Sciatic nerve (tissue), 2 donors: ENCODE data around the gene MS4A12. TPM values are rescaled to one million over a fixed set of nuclear protein-coding genes. Genes with fewer than 3 reads are reported as not detected.
"Not testable (repeated sequence)": the region's sequence is repeated elsewhere in the genome, so short reads cannot be mapped to it uniquely, and the experiment has no call there.

Source experiments
- ATAC-seq: fragments of 200-7000 bp; cut with Tn5 transposase; one replicate; pipeline ENCODE4 v1.9.1; 2020; ENCODE audit warnings: mild to moderate bottlenecking, moderate library complexity
- DNase-seq: peaks from one replicate; pipeline ENCODE4 v3.0.0-alpha.2; 2020; ENCODE audit warnings: low spot score
- intact Hi-C: fragments of 100-400 bp; cut with DNase I; formaldehyde crosslinking; loops from one replicate; pipeline ENCODE4 v1.14.2; 2022
- total RNA-seq: library from RNA; stranded (reverse); fragmentation: NEBNext Ultra II Directional; extraction: Animal tissue kit (Norgen Biotek cat#: 25700); gene quantifications from one replicate; pipeline ENCODE4 v1.2.1, GENCODE V29; 2021
- donor health status: DM: no; HTN: no; CAD: no.
- donor health status: DM: no; HTN: no; CAD: no.

Gene MS4A12
- total RNA-seq, 1 donor from 2014 or later: not detected

DNA sequence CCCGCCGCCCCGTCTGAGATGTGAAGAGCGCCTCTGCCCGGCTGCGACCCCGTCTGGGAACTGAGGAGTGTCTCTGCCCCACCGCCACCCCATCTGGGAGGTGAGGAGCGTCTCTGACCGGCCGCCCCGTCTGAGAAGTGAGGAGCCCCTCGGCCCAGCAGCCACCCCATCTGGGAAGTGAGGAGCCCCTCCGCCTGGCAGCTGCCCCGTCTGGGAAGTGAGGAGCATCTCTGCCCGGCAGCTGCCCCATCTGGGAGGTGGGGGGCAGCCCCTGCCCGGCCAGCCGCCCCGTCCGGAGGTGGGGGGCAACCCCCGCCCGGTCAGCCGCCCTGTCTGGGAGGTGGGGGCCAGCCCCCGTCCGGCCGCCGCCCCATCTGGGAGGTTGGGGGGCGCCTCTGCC, 17.6 kb downstream of the MS4A12 start:
- intact Hi-C loops, DNase-seq, ATAC-seq: not testable (repeated sequence)

DNA sequence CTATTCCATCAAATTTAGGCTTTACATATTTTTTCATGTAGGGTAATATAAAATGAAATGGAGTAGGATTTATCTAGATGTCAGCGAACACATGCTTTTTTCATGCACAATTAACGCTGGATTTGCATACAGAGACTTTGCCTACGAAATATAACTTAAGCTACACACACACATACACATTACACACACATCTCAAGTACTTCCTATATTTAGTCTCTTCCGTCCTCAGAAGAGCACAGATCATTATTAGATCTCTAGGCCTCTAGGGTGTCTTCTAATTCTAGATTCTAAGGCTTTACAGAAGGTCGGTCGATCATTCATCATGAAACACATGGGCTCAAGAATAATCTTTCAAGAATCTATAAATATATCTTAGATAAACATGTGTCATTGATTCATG, 18.8 kb downstream of the MS4A12 start:
- intact Hi-C loops: no loop called here
- no peak for DNase-seq
- ATAC-seq: no peak

DNA sequence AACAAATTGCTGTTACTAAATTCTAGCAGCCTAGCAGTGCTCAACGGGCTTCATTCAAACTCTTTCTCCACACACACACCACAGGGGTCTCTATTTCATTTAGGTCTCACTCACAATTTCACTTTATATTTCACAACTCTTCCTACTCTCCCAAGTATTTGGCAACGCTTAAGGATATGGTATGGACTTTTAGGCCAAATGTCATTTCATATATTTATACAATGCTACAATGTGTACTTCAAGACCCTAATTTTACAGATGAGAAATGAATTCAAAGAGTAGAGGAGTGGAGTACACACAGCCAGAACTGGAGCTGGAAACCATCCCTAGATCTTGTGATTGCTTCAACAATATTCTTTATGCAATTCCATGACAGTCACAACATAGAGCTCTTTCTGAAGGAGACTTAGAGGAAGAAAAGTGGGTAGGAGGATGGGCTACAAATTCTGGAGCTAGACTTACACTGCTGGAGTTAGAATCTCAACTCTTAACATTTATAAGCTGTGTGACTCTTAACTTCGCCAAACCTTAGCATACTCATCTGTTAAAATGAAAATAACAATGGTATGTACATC, 20.2 kb downstream of the MS4A12 start:
- no peak for ATAC-seq
- intact Hi-C loops: no loop called here

DNA sequence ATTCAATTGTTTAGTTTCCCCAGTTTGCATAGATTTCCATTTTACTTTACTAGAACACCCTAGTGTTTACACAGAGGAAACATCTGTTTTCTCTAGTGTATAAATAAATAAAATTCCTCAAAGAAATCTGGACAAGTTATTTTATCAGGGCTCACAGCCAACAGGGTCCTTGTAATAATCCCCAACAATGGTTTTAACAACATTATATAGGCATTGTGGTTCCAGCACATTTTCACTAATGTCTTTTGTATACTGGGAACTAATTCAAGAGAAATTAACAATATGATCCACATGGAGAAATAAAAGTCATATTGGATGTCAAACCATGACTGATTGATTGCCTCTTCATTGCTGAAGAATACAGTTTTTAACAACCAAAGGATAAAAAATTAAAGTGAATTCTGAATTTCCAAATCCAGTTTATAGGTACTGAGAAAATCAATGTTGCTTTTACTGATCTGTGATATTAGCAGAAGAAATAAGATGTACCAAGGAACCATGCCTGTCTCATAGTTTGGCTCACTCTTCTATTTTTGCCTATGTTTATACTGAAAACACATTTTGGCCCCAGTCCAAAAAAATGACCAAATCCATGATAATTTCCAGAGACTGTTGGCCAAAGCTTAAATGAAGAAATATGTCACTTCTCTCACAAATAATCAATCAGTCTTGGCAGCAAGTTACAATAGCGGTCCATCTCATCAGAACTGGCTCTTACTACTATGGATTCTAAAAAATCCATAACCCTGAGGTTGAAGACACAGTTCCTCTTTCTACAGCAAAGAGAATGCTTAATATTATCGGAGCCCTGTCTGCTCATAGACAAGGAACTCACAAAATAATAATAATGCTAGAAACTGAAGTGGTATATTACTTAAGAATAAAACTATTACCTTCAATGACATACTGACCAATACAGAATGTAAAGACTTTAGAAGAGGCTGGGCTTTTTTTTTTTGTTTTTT, 21.2 kb downstream of the MS4A12 start:
- no peak for DNase-seq
- ATAC-seq: no peak
- intact Hi-C loops: no loop called here

More for the DNA sequence above, 20.2 kb downstream of the MS4A12 start:
- DNase-seq: no peak

DNA sequence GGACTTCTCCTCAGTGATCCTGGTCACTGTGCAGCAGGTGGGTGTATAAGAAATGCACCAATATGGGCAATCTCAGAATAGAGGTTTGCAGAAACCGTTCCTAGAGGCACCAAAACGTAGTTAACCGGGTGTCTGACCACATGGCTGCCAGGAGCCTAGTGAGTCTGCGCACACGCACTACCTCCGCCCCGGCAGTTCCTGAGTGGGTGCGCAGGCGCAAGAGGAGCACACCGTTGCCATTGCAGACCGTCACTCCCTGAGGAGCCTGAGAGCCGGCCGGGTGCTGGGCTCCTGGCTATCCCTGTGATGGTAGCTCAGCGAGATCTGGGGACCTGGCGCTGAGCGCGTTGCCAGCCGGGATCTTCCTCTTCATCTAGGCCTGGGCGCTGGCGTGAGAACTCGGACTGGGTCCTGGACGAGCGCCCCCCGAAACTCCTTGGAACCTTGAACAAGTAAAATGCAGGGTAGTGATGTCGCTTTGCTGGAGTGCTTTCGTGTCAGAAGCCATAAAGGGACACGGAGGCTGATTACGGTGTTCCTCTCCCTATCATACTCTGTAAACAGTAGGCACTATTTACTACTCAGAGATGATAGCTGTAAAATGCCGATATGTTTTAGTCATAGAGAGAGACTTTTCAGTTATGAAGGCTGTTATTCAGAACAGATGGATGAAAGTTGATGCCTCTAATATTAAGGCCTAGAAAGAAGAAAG, 22.7 kb downstream of the MS4A12 start, which contains the start of gene MS4A13:
Gene MS4A13, plus strand, starts transcription at position 249 of the 712 bp plus-strand sequence. CDS start 2,692 bp downstream, outside the sequence.
- intact Hi-C loops: no loop called here
- no peak for ATAC-seq
- DNase-seq: no peak

DNA sequence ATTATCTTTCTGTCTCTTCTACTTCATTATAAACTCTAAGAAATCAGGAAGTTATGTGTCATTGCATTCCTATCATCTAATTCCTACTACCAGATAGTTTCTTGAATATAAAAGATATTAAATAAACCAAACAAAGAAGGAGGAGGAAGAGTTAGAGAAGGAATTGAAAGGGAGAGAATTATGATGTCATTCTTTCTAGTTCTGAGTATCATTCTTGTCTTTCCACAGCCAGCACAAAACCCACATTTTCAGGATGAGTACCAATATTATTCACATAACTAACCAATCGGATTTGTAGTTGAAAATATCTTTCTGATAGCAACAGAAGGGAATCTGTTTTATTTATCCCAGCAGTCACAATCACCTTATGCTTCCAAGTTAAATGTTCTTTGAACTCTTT, 35.9 kb downstream of the MS4A12 start:
- intact Hi-C loops: no loop called here
- no peak for ATAC-seq
- DNase-seq: no peak

DNA sequence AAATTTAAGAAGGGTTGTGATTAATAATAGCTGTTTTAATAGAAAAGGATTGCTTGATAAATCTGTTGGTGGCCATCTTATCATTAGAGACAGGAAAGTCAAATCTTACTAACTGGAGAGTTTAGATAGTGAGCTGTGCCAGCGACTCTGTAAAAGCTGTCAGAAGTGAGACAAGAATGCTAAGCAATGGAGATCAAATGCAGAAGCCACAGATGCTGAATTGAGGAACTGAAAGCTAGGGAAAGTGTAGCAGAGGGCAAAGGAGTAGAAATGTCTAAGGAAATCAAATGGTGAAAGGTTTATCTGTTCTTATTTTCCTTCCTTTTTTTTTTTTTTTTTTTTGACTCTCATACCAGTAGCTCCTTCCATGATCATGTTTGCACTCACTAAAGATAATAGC, 36.4 kb downstream of the MS4A12 start:
- DNase-seq (no peak), ATAC-seq (no peak)
- intact Hi-C loops: no loop called here

DNA sequence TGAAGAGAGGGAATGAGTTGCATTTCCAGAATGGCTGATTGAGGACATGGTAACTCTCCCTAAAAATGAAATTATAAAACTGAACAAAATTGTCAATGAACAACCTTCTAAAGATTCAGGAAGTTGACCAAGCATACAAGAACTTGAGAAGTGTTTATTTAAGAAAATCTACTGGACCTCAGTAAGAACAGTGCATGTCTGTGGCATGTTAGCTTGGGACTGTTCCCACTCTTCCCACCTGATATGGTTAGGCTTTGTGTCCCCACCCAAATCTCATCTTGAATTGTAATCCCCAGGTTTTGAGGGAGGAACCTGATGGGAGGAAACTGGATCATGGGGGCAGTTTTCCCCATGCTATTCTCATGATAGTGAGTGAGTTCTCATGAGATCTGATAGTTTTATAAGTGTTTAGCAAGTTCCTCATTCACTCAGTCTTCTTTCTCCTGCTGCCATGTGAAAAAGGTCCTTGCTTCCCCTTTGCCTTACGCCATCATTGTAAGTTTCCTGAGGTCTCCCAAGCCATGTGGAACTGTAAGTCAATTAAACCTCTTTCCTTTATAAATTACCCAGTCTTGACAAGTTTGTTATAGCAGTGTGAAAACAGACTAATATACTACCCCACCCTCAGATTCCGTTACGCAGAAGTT, 38.0 kb downstream of the MS4A12 start:
- DNase-seq (no peak), ATAC-seq (no peak)
- intact Hi-C loops: no loop called here

DNA sequence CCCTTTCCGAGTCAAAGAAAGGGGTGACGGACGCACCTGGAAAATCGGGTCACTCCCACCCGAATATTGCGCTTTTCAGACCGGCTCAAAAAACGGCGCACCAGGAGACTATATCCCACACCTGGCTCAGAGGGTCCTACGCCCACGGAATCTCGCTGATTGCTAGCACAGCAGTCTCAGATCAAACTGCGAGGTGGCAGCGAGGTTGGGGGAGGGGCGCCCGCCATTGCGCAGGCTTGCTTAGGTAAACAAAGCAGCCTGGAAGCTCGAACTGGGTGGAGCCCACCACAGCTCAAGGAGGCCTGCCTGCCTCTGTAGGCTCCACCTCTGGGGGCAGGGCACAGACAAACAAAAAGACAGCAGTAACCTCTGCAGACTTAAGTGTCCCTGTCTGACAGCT, 39.8 kb downstream of the MS4A12 start:
- ATAC-seq, intact Hi-C loops: not testable (repeated sequence)
- peak; percentile 14 for DNase-seq

DNA sequence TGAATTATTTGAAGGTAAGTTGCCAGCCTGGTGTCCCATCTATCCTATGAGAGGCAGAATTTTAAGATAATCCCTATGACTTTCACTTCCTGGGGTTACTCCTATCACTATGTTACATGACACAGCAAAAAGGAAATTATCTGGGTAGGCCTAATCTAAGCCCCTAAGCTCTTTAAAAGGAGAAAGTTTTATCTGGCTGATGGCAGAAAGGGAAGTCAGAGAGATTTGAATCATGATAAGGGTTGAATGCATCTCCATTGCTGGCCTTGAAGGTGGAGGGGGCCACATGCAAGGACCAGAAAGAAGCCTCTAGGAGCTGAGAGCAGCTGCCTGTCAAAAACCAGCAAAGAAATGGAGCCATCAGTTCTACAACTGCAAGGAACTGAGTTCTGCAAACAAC, 46.0 kb downstream of the MS4A12 start:
- DNase-seq, ATAC-seq, intact Hi-C loops: not testable (repeated sequence)

DNA sequence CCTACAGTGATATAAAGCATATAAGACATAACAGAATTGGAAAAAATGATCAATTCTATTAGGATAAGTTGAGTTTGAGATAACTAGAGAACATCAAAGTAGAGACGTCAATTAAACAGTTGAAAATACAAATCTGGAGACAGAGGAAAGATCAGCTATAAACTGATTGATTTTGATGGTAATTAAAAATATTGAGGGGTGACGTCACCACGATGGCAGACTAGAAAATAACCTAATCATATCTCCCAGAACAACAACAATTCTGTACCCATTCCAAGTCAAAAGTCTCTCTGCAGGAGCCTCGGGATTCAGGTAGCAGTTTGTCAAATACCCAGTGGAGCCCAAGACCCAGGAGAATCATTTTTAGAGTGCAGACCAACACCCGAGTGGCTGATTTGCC, 51.5 kb downstream of the MS4A12 start:
- ATAC-seq (no peak), DNase-seq (no peak)
- intact Hi-C loops: no loop called here

Other genes starting within 250 kb of the MS4A12 start
- 7.1 TPM for gene MS4A4E, start 249.6 kb upstream of the MS4A12 start, total RNA-seq
- gene MS4A4A, start 212.1 kb upstream of the MS4A12 start, total RNA-seq: 32.9 TPM
- 0.53 TPM for gene MS4A6E, start 165.5 kb upstream of the MS4A12 start, total RNA-seq
- 48.4 TPM for gene MS4A7, start 114.2 kb upstream of the MS4A12 start, total RNA-seq
- 6.4 TPM for gene MS4A14, start 96.3 kb upstream of the MS4A12 start, total RNA-seq
- not detected for gene MS4A5, start 63.2 kb upstream of the MS4A12 start, total RNA-seq
- 2.5 TPM for gene MS4A1, start 36.9 kb upstream of the MS4A12 start, total RNA-seq
- not detected for gene MS4A13, start 22.6 kb downstream of the MS4A12 start, total RNA-seq
- gene MS4A8, start 206.8 kb downstream of the MS4A12 start, total RNA-seq: not detected
- not detected for gene MS4A18, start 231.9 kb downstream of the MS4A12 start, total RNA-seq